ENCODE results near the gene PLPP1. TPM values are rescaled to one million over a fixed set of nuclear protein-coding genes. Genes with fewer than 3 reads are reported as not detected.
"Not testable (repeated sequence)": the region's sequence is repeated elsewhere in the genome, so short reads cannot be mapped to it uniquely, and the experiment has no call there.

Gene PLPP1
- total and polyA plus RNA-seq, 2 donors, result 14.6 to 32.5 TPM

GRCh38 chr5:55538661-55539060, 3.9 kb upstream of the PLPP1 start:
- peaks cover 18 to 32% of the 10 kb centered on the region in 2 donors for H3K4me1 ChIP-seq (ENCODE audit: control insufficient read depth in 2 of 2, insufficient read depth in 2 of 2, low read length in 2 of 2)
- H3K4me3 ChIP-seq (ENCODE audit: low read length in 2 of 2), result no peak overlapping the region
- H3K9me3 ChIP-seq (ENCODE audit: control insufficient read depth in 2 of 2, insufficient read depth in 1 of 2, low read length in 1 of 2), result no peaks in the 10 kb centered on the region
- peak in 2 of 9 donors; percentile 30 to 57 for DNase-seq (ENCODE audit: low read depth in 6 of 9, low spot score in 9 of 9)
- H3K27me3 ChIP-seq (ENCODE audit: control insufficient read depth in 2 of 2, insufficient read depth in 1 of 2, low read length in 1 of 2), result no peaks in the 10 kb centered on the region
- H3K36me3 ChIP-seq (ENCODE audit: control insufficient read depth in 2 of 2, insufficient read depth in 2 of 2, low read length in 1 of 2), result no peaks in the 10 kb centered on the region
- peak overlapping the region in 1 of 2 donors; percentile 50 for H3K27ac ChIP-seq (ENCODE audit: low read depth in 1 of 2, low read length in 1 of 2)
- 25% methylated on average over 2 of the region's 2 CpGs for WGBS

- DNase-seq (ENCODE audit: low read depth in 6 of 9, low spot score in 9 of 9); H3K9me3 ChIP-seq (ENCODE audit: control insufficient read depth in 2 of 2, insufficient read depth in 1 of 2, low read length in 1 of 2); H3K27me3 ChIP-seq (ENCODE audit: control insufficient read depth in 2 of 2, insufficient read depth in 1 of 2, low read length in 1 of 2); H3K27ac ChIP-seq (ENCODE audit: low read depth in 1 of 2, low read length in 1 of 2); H3K4me3 ChIP-seq (ENCODE audit: low read length in 2 of 2); H3K36me3 ChIP-seq (ENCODE audit: control insufficient read depth in 2 of 2, insufficient read depth in 2 of 2, low read length in 1 of 2): not testable (repeated sequence)
- H3K4me1 ChIP-seq (ENCODE audit: control insufficient read depth in 2 of 2, insufficient read depth in 2 of 2, low read length in 2 of 2), result peaks cover 18 to 35% of the 10 kb centered on the region in 2 donors
- 96% methylated on average over 8 of the region's 8 CpGs for WGBS
Measured at GRCh38 chr5:55537315-55537714, 2.6 kb upstream of the PLPP1 start.

GRCh38 chr5:55535199-55535905, 588 bp upstream of the PLPP1 start:
- Histone ChIP-seq H3K9me3 (ENCODE audit: control insufficient read depth in 2 of 2, insufficient read depth in 1 of 2, low read length in 1 of 2) (no peaks in the 10 kb centered on the region), H3K4me1 (ENCODE audit: control insufficient read depth in 2 of 2, insufficient read depth in 2 of 2, low read length in 2 of 2) (peaks cover 9 to 26% of the 10 kb centered on the region in 2 donors), H3K27me3 (ENCODE audit: control insufficient read depth in 2 of 2, insufficient read depth in 1 of 2, low read length in 1 of 2) (no peaks in the 10 kb centered on the region), H3K36me3 (ENCODE audit: control insufficient read depth in 2 of 2, insufficient read depth in 2 of 2, low read length in 1 of 2) (peaks cover 0 to 4% of the 10 kb centered on the region in 2 donors), H3K27ac (ENCODE audit: low read depth in 1 of 2, low read length in 1 of 2) (peak overlapping the region; percentile 44 to 59), H3K4me3 (ENCODE audit: low read length in 2 of 2) (peak overlapping the region; percentile 79 to 85)
- DNase-seq (ENCODE audit: low read depth in 6 of 9, low spot score in 9 of 9), result no peak
- 24% methylated on average over 19 of the region's 19 CpGs for whole genome bisulfite sequencing

DNA sequence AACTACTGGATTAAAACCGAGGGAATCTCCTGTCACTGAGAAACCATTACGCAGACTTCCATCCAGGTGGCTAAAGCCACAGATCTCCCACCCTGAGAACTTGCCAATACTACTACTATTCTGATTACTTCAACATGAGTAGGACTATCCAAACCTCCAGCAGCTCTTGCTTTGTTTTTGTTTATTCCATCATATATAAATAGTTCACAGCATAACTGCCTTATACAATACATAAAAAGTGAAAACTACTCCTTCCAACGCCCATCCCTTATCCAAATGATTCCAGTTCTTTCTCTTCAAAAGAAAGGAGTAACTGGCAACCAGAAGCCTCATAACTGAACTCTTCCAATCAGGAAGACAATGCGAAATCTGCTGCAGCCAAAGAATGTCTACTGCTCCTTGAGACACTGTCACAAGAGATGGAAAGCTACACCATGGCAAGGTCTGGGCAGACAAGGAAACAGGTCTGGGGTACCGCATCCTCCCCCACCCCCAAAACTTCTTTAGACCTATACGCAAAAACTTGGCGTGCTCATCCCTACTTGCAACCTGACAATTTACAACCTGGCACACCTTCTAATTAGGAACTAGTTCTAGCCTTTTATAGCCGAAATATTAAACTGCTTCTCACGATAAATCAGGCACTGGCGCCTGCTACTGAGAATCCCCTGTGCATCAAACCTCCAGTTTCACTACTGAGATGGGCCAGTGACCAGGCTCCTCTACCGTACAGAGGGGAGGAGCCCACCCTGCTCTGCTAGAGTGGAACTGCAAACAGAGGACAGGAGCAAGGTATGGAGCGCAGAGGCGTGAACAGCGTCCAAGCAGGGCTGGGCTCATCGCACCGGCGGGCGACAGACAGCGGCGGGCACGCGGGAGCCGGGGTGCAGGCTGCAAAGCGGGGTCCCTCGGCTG, 986 bp downstream of the PLPP1 start:
- H3K27me3 ChIP-seq (ENCODE audit: control insufficient read depth in 2 of 2, insufficient read depth in 1 of 2, low read length in 1 of 2), result no peaks in the 10 kb centered on the region
- peak overlapping the region; percentile 79 to 85 for H3K4me3 ChIP-seq (ENCODE audit: low read length in 2 of 2)
- peaks cover 0 to 4% of the 10 kb centered on the region in 2 donors for H3K36me3 ChIP-seq (ENCODE audit: control insufficient read depth in 2 of 2, insufficient read depth in 2 of 2, low read length in 1 of 2)
- 15% methylated on average over 25 of the region's 25 CpGs for WGBS
- H3K27ac ChIP-seq (ENCODE audit: low read depth in 1 of 2, low read length in 1 of 2), result no peak overlapping the region
- DNase-seq (ENCODE audit: low read depth in 6 of 9, low spot score in 9 of 9), result no peak
- H3K9me3 ChIP-seq (ENCODE audit: control insufficient read depth in 2 of 2, insufficient read depth in 1 of 2, low read length in 1 of 2), result no peaks in the 10 kb centered on the region
- H3K4me1 ChIP-seq (ENCODE audit: control insufficient read depth in 2 of 2, insufficient read depth in 2 of 2, low read length in 2 of 2), result peaks cover 9 to 24% of the 10 kb centered on the region in 2 donors

DNA sequence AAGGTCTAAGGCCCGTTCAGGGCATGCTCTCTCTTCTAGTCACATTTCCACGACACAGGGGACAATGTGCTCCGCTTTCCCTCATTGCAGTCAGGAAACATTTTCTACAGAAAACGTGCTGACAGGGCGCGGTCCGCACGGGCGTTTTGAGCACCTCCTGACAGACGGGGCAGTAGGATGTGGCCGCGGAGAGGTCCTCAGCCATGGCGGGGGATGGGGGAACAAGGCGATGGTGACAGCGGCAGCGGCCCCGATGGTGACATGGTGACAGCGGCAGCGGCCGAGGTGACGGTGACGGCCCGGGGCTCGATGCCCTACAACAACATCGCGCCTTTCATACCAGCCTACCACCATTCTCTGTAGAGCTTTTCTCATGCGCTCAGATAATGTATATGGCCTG, 4.1 kb downstream of the PLPP1 start:
- DNase-seq (ENCODE audit: low read depth in 6 of 9, low spot score in 9 of 9), result no peak
- Histone ChIP-seq H3K4me1 (ENCODE audit: control insufficient read depth in 2 of 2, insufficient read depth in 2 of 2, low read length in 2 of 2) (peaks cover 5 to 17% of the 10 kb centered on the region in 2 donors), H3K36me3 (ENCODE audit: control insufficient read depth in 2 of 2, insufficient read depth in 2 of 2, low read length in 1 of 2) (peaks cover 0 to 4% of the 10 kb centered on the region in 2 donors), H3K27me3 (ENCODE audit: control insufficient read depth in 2 of 2, insufficient read depth in 1 of 2, low read length in 1 of 2) (no peaks in the 10 kb centered on the region), H3K4me3 (ENCODE audit: low read length in 2 of 2) (no peak overlapping the region), H3K27ac (ENCODE audit: low read depth in 1 of 2, low read length in 1 of 2) (no peak overlapping the region), H3K9me3 (ENCODE audit: control insufficient read depth in 2 of 2, insufficient read depth in 1 of 2, low read length in 1 of 2) (no peaks in the 10 kb centered on the region)
- WGBS, result 97% methylated on average over 27 of the region's 27 CpGs

- Histone ChIP-seq H3K4me3 (ENCODE audit: low read length in 2 of 2) (no peak overlapping the region), H3K9me3 (ENCODE audit: control insufficient read depth in 2 of 2, insufficient read depth in 1 of 2, low read length in 1 of 2) (no peaks in the 10 kb centered on the region), H3K27ac (ENCODE audit: low read depth in 1 of 2, low read length in 1 of 2) (no peak overlapping the region), H3K4me1 (ENCODE audit: control insufficient read depth in 2 of 2, insufficient read depth in 2 of 2, low read length in 2 of 2) (no peaks in the 10 kb centered on the region), H3K27me3 (ENCODE audit: control insufficient read depth in 2 of 2, insufficient read depth in 1 of 2, low read length in 1 of 2) (no peaks in the 10 kb centered on the region), H3K36me3 (ENCODE audit: control insufficient read depth in 2 of 2, insufficient read depth in 2 of 2, low read length in 1 of 2) (no peaks in the 10 kb centered on the region)
- no peak for DNase-seq (ENCODE audit: low read depth in 6 of 9, low spot score in 9 of 9)
- 96% methylated on average over 1 of the region's 1 CpG for WGBS
Measured at GRCh38 chr5:55524816-55525215, 9.9 kb downstream of the PLPP1 start.

GRCh38 chr5:55523293-55523692, 11.5 kb downstream of the PLPP1 start:
- no peak overlapping the region for H3K27ac ChIP-seq (ENCODE audit: low read depth in 1 of 2, low read length in 1 of 2)
- no peak overlapping the region for H3K4me3 ChIP-seq (ENCODE audit: low read length in 2 of 2)
- no peaks in the 10 kb centered on the region for H3K4me1 ChIP-seq (ENCODE audit: control insufficient read depth in 2 of 2, insufficient read depth in 2 of 2, low read length in 2 of 2)
- no peaks in the 10 kb centered on the region for H3K9me3 ChIP-seq (ENCODE audit: control insufficient read depth in 2 of 2, insufficient read depth in 1 of 2, low read length in 1 of 2)
- H3K36me3 ChIP-seq (ENCODE audit: control insufficient read depth in 2 of 2, insufficient read depth in 2 of 2, low read length in 1 of 2), result no peaks in the 10 kb centered on the region
- DNase-seq (ENCODE audit: low read depth in 6 of 9, low spot score in 9 of 9), result no peak
- 100% methylated on average over 2 of the region's 2 CpGs for WGBS
- no peaks in the 10 kb centered on the region for H3K27me3 ChIP-seq (ENCODE audit: control insufficient read depth in 2 of 2, insufficient read depth in 1 of 2, low read length in 1 of 2)

GRCh38 chr5:55521881-55522280, 12.9 kb downstream of the PLPP1 start:
- Histone ChIP-seq H3K36me3 (ENCODE audit: control insufficient read depth in 2 of 2, insufficient read depth in 2 of 2, low read length in 1 of 2) (no peaks in the 10 kb centered on the region), H3K27me3 (ENCODE audit: control insufficient read depth in 2 of 2, insufficient read depth in 1 of 2, low read length in 1 of 2) (no peaks in the 10 kb centered on the region), H3K4me3 (ENCODE audit: low read length in 2 of 2) (no peak overlapping the region), H3K4me1 (ENCODE audit: control insufficient read depth in 2 of 2, insufficient read depth in 2 of 2, low read length in 2 of 2) (no peaks in the 10 kb centered on the region), H3K9me3 (ENCODE audit: control insufficient read depth in 2 of 2, insufficient read depth in 1 of 2, low read length in 1 of 2) (no peaks in the 10 kb centered on the region), H3K27ac (ENCODE audit: low read depth in 1 of 2, low read length in 1 of 2) (no peak overlapping the region)
- no peak for DNase-seq (ENCODE audit: low read depth in 6 of 9, low spot score in 9 of 9)
- 91% methylated on average over 5 of the region's 5 CpGs for WGBS
